A673 (cell line): ENCODE measurements around the gene PRUNE2.

ENCODE experiments used
- EZH2 ChIP-seq: fragments of 200-600 bp; sonication (generic); IDR thresholded peaks from 2 replicates; pipeline ENCODE4 v1.6.1; 2017; ENCODE audit warnings: borderline replicate concordance, low read depth, mild to moderate bottlenecking, mixed read lengths, antibody characterized with exemption, low read length; ENCODE audit not compliant: poor library complexity, severe bottlenecking
- TF ChIP-seq, protein P1 (sequence below): fragments of 300-800, 200-600 bp; sonication (generic); conservative IDR thresholded peaks from 2 replicates; pipeline ENCODE4 v1.5.1; 2017; ENCODE audit warnings: low read depth, mild to moderate bottlenecking, antibody characterized with exemption, low read length, moderate library complexity, mixed read lengths

DNA sequence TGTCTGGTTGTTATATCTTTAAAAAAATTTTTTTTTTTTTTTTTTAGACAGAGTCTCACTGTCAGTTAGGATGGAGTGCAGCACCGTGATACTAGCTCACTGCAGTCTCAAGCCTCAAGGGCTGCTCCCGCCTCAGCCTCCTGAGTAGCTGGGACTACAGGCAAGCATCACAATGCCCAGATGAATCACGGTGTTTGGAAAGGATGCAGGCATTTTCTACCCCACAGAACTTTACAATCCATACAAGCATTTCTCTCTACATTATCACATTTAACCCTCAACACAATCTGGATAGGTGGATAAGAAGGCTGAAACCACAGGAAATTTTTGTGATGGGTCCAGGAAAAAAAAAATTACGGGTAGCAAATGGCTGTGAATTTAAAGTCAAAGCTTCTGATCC is 147.4 kb downstream of the PRUNE2 start:
- TF ChIP-seq, protein P1, sequence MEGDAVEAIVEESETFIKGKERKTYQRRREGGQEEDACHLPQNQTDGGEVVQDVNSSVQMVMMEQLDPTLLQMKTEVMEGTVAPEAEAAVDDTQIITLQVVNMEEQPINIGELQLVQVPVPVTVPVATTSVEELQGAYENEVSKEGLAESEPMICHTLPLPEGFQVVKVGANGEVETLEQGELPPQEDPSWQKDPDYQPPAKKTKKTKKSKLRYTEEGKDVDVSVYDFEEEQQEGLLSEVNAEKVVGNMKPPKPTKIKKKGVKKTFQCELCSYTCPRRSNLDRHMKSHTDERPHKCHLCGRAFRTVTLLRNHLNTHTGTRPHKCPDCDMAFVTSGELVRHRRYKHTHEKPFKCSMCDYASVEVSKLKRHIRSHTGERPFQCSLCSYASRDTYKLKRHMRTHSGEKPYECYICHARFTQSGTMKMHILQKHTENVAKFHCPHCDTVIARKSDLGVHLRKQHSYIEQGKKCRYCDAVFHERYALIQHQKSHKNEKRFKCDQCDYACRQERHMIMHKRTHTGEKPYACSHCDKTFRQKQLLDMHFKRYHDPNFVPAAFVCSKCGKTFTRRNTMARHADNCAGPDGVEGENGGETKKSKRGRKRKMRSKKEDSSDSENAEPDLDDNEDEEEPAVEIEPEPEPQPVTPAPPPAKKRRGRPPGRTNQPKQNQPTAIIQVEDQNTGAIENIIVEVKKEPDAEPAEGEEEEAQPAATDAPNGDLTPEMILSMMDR: no peak
- no peak for TF ChIP-seq EZH2
